Measurements from ENCODE around the gene STPG4.

STPG4 gene, protein sequence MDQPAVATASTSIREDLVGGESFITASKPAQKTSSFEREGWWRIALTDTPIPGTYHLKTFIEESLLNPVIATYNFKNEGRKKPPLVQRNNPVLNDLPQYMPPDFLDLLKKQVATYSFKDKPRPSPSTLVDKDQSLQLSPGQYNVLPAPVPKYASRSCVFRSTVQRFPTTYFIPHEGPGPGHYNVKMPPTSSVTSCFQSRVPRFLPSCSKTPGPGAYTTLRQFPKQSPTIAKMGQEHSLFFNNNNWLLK

DNA sequence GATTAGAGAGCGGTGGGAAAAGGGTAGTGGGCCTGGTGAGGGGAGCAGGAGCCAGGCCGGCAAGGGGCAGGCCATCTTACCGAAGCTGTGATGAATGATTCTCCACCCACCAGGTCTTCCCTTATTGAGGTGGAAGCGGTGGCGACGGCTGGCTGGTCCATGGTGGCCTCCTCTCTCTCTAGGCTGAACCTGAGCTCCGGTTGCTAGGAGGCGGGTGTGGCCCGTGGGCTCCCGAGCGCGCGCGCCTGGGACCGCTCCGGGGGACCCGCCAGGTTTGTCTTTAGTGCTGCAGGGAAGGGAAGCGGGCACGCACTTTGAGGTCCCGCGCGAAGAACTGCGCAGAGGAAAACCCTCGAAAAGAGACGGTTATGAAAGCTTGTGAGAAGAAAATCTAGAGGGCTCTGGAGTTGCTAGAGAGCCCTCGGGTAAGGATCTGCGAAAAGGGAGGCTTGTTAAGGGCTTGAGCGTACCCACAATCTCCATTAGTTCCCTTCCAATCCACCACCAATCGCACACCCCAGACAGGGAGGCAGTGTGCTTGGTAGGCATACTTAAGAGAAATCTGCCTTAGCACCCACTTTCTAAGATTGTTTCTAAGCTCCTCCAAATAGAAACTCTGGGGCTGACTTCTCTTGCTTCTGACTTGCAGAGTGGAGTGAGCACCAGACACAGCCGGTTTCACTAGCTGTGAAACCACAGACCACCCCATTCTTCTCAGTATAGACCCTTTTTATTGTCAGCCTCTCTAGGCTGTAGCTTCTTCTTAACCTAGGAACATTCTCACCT, at the start of gene STPG4:
TSS of gene STPG4 (minus strand) at position 218 of the 786 bp plus-strand sequence. CDS start at position 161, 57 bp downstream.
- H3K4me3 ChIP-seq (ENCODE audit: low read depth, low read length): no peak within 1 kb of the TSS
- TF ChIP-seq, protein P1, sequence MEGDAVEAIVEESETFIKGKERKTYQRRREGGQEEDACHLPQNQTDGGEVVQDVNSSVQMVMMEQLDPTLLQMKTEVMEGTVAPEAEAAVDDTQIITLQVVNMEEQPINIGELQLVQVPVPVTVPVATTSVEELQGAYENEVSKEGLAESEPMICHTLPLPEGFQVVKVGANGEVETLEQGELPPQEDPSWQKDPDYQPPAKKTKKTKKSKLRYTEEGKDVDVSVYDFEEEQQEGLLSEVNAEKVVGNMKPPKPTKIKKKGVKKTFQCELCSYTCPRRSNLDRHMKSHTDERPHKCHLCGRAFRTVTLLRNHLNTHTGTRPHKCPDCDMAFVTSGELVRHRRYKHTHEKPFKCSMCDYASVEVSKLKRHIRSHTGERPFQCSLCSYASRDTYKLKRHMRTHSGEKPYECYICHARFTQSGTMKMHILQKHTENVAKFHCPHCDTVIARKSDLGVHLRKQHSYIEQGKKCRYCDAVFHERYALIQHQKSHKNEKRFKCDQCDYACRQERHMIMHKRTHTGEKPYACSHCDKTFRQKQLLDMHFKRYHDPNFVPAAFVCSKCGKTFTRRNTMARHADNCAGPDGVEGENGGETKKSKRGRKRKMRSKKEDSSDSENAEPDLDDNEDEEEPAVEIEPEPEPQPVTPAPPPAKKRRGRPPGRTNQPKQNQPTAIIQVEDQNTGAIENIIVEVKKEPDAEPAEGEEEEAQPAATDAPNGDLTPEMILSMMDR (IDR thresholded peaks at IDR 0.05; ENCODE audit: low read depth, low read length): no peak

DNA sequence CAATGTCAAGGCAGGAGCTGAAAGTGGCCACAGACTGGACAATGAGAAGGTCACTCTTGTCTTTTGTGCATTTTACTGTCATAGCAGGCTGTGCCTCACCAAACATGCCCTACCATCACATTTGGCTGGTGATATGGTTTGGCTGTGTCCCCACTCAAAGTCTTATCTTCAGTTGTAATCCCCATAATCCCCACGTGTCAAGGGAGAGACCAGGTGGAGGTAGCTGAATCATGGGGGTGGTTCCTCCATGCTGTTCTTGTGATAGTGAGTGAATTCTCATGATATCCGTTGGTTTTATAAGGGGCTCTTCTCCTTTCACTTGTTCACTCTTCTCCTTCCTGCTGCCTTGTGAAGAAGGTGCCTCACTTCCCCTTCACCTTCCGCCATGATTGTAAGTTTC, 49.6 kb upstream of the STPG4 start:
- TF ChIP-seq, protein P1 (IDR thresholded peaks at IDR 0.05; ENCODE audit: low read depth, low read length): no peak
- no peak overlapping the region for H3K4me3 ChIP-seq (ENCODE audit: low read depth, low read length)

DNA sequence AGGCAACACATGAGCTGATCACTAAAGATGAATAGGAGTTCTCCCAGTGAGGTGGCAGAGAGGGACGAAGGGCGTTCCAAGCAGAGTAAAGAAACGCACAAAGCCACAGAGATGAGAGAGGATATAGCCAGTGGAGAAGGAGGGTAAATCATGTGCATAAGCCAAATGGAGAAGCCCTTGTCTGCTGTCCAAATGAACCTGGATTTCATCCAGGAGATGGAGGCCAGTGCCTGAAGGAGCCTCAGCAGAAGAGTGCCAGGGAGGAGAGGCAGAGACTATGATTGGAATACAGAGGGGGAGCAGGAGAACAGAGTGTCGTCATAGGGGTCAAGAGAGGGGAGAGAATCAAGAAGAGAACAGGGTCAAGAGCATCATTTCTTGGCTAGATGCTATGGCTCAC, 48.9 kb upstream of the STPG4 start:
- TF ChIP-seq, protein P1 (IDR thresholded peaks at IDR 0.05; ENCODE audit: low read depth, low read length): no peak
- no peak overlapping the region for H3K4me3 ChIP-seq (ENCODE audit: low read depth, low read length)

DNA sequence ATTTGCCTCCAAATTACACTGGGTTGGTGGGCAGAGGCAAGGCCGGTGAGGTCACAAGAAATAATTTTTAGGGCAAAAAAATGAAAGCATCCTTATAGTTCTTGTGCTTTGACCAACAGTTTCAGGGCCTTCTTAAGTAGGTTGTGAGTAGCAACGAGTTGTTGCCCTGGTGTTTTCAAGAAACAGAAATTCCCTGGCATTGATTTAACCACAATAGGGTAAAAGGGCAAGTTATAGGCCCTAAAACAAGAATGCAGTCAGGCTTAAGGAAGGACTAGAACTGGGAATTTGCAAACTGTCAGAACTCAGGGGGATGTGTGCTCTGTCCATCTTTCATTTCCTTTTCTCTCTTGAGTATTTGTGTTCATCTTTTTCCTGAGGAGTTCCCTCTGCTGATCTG, 46.1 kb upstream of the STPG4 start:
- TF ChIP-seq, protein P1 (IDR thresholded peaks at IDR 0.05; ENCODE audit: low read depth, low read length): no peak
- no peak overlapping the region for H3K4me3 ChIP-seq (ENCODE audit: low read depth, low read length)

DNA sequence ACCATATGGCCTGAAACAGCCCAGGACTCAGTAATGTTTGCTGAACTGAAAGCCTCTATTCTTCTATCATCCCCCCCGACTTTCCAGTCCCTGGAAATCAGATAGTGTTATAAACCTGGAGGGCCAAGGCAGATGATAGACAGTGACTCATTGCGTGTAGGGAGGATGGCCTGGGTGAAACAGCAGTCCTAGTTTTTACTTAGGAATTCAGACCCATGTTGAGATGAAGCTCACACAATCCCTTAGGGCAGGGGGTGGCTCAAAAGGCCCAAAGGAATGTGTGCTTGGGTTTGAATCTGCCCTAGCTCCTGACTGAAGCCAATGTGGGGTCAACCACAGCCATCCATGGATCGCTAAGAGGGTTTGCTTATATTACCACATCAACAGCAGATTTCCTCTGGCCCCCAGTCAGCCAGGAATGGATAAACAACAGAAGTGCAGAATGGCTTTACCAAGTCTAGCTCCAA, 43.9 kb upstream of the STPG4 start:
- TF ChIP-seq, protein P1 (IDR thresholded peaks at IDR 0.05; ENCODE audit: low read depth, low read length): no peak
- 0 out of 2 replicates have a peak overlapping the region, but pooled peaks have one; percentile 11 for H3K4me3 ChIP-seq (ENCODE audit: low read depth, low read length)

DNA sequence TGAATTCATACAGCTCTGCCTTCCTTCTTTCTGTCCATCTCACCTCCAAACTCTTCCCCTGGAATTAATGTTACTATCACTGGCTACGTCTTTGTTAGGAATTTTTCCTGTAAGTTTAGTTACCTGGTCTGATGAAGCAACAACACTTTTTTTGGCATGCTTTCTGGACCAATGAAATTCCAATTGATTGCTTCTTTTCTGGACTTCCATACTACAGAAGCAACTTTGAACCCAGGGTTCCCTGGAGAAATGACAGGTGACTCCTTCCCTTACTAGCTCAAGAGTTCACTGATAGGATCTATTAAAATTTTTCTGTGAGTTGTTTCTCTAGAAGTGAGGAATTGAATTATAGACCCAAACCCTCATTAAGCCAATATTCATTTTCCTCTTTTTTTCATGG, 41.4 kb upstream of the STPG4 start:
- H3K4me3 ChIP-seq (ENCODE audit: low read depth, low read length): no peak overlapping the region

More for the DNA sequence above, 41.4 kb upstream of the STPG4 start:
- TF ChIP-seq, protein P1 (IDR thresholded peaks at IDR 0.05; ENCODE audit: low read depth, low read length): no peak
